K562 (cell line): ENCODE measurements around the gene CAVIN1. TPM values are rescaled to one million over a fixed set of nuclear protein-coding genes. Genes with fewer than 3 reads are reported as not detected.

Experiments used
- ATAC-seq: fragments of 200-7000 bp; cut with Tn5 transposase; 3 replicates; pipeline ENCODE4 v1.9.1; 2020; ENCODE audit warnings: moderate library complexity
- BruUV-seq: library from RNA; stranded (reverse); fragments of 400-500 nt; replicated peaks from 2 replicates; lab custom pipeline; 2021; lab: Mats Ljungman, UMichigan
- CTCF ChIA-PET: fragments of 300-600 bp; formaldehyde crosslinking; extraction: SDS; loops from one replicate; lab custom pipeline; 2021; ENCODE audit warnings: low intra/inter-chr PET ratio; lab: Yijun Ruan, JAX
- POLR2A ChIA-PET: fragments of 300-600, 350-650 bp; sonication (Branson Sonifier 250); formaldehyde crosslinking; extraction: SDS; loops from one replicate; lab custom pipeline; 2021; ENCODE audit warnings: antibody characterized with exemption, inconsistent platforms; lab: Yijun Ruan, JAX
- DNase-seq, 4 experiments: peaks; one replicate each; pipeline versions ENCODE4 v3.0.0 to v3.0.0-alpha.2; 2011 to 2018; ENCODE audit warnings: low spot score in 3 of 4, mixed read lengths in 3 of 4; ENCODE audit errors: extremely low read depth in 1 of 4
- FAIRE-seq: peaks from 2 replicates; lab custom pipeline; 2011; peaks lifted over from hg19 to GRCh38; lab: Jason Lieb, UNC
- H2AFZ ChIP-seq: 2 replicates; pipeline ENCODE4 v1.6.0; 2011; ENCODE audit warnings: low read depth, low read length, control low read depth, inconsistent platforms
- H3K27ac ChIP-seq: fragments of 200-600 bp; 3 replicates; pipeline ENCODE4 v1.8.0; 2011; ENCODE audit warnings: low read depth, mild to moderate bottlenecking, control low read depth, inconsistent platforms, low read length, moderate library complexity, mixed read lengths; ENCODE audit errors: extremely low read depth
- H3K27me3 ChIP-seq, 2 experiments: fragments of 300-600 bp in 1 of 2; 2 replicates in 1 of 2; 3 replicates in 1 of 2; pipeline versions ENCODE4 v1.6.0 to v1.8.0; 2011; ENCODE audit warnings: inconsistent platforms in 2 of 2, low read length in 2 of 2, mild to moderate bottlenecking in 1 of 2, mixed read lengths in 1 of 2, moderate library complexity in 1 of 2; ENCODE audit not compliant: control insufficient read depth in 2 of 2, insufficient read depth in 2 of 2
- H3K36me3 ChIP-seq: fragments of 300-600 bp; 3 replicates; pipeline ENCODE4 v1.8.0; 2011; ENCODE audit warnings: mild to moderate bottlenecking, low read length, inconsistent platforms; ENCODE audit not compliant: control insufficient read depth, insufficient read depth
- H3K4me1 ChIP-seq, 2 experiments: fragments of 200-600 bp in 1 of 2; replicated peaks in 1 of 2; 2 replicates in 1 of 2; 3 replicates in 1 of 2; pipeline versions ENCODE4 v1.5.1 to v1.8.0; 2011; ENCODE audit warnings: inconsistent platforms in 2 of 2, low read length in 2 of 2, mild to moderate bottlenecking in 1 of 2, mixed read lengths in 1 of 2, moderate library complexity in 1 of 2; ENCODE audit not compliant: control insufficient read depth in 2 of 2, insufficient read depth in 2 of 2
- H3K4me2 ChIP-seq: 2 replicates; pipeline ENCODE4 v1.6.1; 2011; ENCODE audit warnings: low read length, control low read depth, inconsistent platforms, mixed read lengths; ENCODE audit not compliant: insufficient read depth
- H3K4me3 ChIP-seq: fragments of 200-600 bp; sonication (generic), shearing (Covaris generic); 2 replicates; pipeline ENCODE4 v1.5.1; 2016; ENCODE audit warnings: control low read depth, inconsistent platforms
- H3K79me2 ChIP-seq: fragments of 200-600 bp; 3 replicates; pipeline ENCODE4 v1.8.0; 2011; ENCODE audit warnings: low read length, inconsistent platforms; ENCODE audit not compliant: control insufficient read depth, insufficient read depth
- H3K9ac ChIP-seq, 2 experiments: 2 replicates each; pipeline versions ENCODE4 v1.6.0 to v1.6.1; 2011; ENCODE audit warnings: low read depth in 2 of 2, low read length in 2 of 2, control low read depth in 1 of 2, inconsistent platforms in 1 of 2, mild to moderate bottlenecking in 1 of 2, mixed read lengths in 1 of 2; ENCODE audit not compliant: insufficient read depth in 1 of 2
- H3K9me1 ChIP-seq: one replicate; pipeline ENCODE4 v1.6.0; 2011; ENCODE audit warnings: inconsistent platforms, mild to moderate bottlenecking, low read length, moderate library complexity; ENCODE audit not compliant: control insufficient read depth, insufficient read depth
- H3K9me3 ChIP-seq: replicated peaks from 2 replicates; pipeline ENCODE4 v1.5.1; 2011; ENCODE audit warnings: low read depth, low read length, inconsistent platforms; ENCODE audit not compliant: control insufficient read depth, insufficient read depth
- H4K20me1 ChIP-seq: replicated peaks from 2 replicates; pipeline ENCODE4 v1.6.1; 2011; ENCODE audit warnings: low read length, inconsistent platforms, mixed read lengths; ENCODE audit not compliant: control insufficient read depth, insufficient read depth
- RFX5 ChIP-seq: IDR thresholded peaks from 2 replicates; pipeline ENCODE4 v1.6.1; 2011; ENCODE audit warnings: low read depth, mild to moderate bottlenecking, improper control_type of control experiment, low read length
- TAF15 ChIP-seq: fragments of 200-400 bp; formaldehyde crosslinking; IDR thresholded peaks from 2 replicates; pipeline ENCODE4 v1.6.1; 2017; ENCODE audit warnings: mild to moderate bottlenecking, low read depth, low read length, moderate library complexity
- ZFX ChIP-seq: sonication (generic); formaldehyde crosslinking; IDR thresholded peaks from 2 replicates; pipeline ENCODE4 v1.8.0; 2022; ENCODE audit warnings: mild to moderate bottlenecking, missing genetic modification reagents, moderate library complexity
- ZNF586 ChIP-seq: fragments of 450-650 bp; formaldehyde crosslinking; conservative IDR thresholded peaks from 2 replicates; pipeline ENCODE4 v1.4.0; 2020; ENCODE audit warnings: mild to moderate bottlenecking, moderate library complexity
- WGBS: fragments of 100-300 bp; shearing (Covaris generic); methylation state at CpG from one replicate; pipeline ENCODE4 v1.1.6; 2016; ENCODE audit warnings: low coverage, mixed read lengths; ENCODE audit not compliant: insufficient coverage; ENCODE audit errors: missing lambda C conversion rate; 5-methylcytosine and 5-hydroxymethylcytosine counted together
- in situ Hi-C: fragments of 300-500 bp; cut with MboI; formaldehyde crosslinking; loops from 4 replicates; pipeline ENCODE4 v1.15.0; 2018; ENCODE audit warnings: inconsistent platforms, mixed read lengths
- intact Hi-C: fragments of 100-400 bp; cut with micrococcal nuclease; formaldehyde crosslinking; loops from 2 replicates; pipeline ENCODE4 v1.14.2; 2022
- polyA plus RNA-seq, 8 experiments: library from polyadenylated mRNA; depleted of rRNA in 4 of 8; stranded (reverse) in 5 of 8; unstranded in 3 of 8; fragments of >200 nt; fragmentation: Nextera tagmentation in 2 of 8; fragmentation: Illumina TruSeq in 1 of 8; extraction: Ambion mirVana in 2 of 8; extraction: Trizol in 1 of 8; gene quantifications; 2 replicates each; pipeline versions ENCODE4 v1.2.1 to v1.2.3, GENCODE V29; 2011 to 2014; ENCODE audit warnings: inconsistent platforms in 1 of 8, missing spikeins in 1 of 8
- total RNA-seq, 7 experiments: library from RNA; depleted of rRNA in 6 of 7; stranded (reverse); fragments of >200 nt in 6 of 7; fragmentation: Illumina TruSeq in 2 of 7; extraction: Trizol in 2 of 7; gene quantifications; 2 replicates each; pipeline versions ENCODE4 v1.2.1 to v1.2.3, GENCODE V29; 2011 to 2021; ENCODE audit warnings: low replicate concordance in 1 of 7
- TF ChIP-seq, protein P1 (sequence below): fragments of 250-450 bp; sonication (Bioruptor Pico); IDR thresholded peaks from 2 replicates; pipeline ENCODE4 v1.8.0; 2022; ENCODE audit warnings: inconsistent platforms, mild to moderate bottlenecking, moderate library complexity, borderline replicate concordance
- TF ChIP-seq, protein P2 (sequence below): sonication (generic); formaldehyde crosslinking; IDR thresholded peaks from 2 replicates; pipeline ENCODE4 v1.8.1; 2023; ENCODE audit warnings: mild to moderate bottlenecking, missing genetic modification reagents
- TF ChIP-seq, protein P3 (sequence below): sonication (generic); formaldehyde crosslinking; IDR thresholded peaks from 2 replicates; pipeline ENCODE4 v1.8.0; 2023; ENCODE audit warnings: mild to moderate bottlenecking, missing genetic modification reagents
- TF ChIP-seq, protein P4 (sequence below): fragments of 250-450 bp; sonication (Bioruptor Pico); IDR thresholded peaks from 2 replicates; pipeline ENCODE4 v1.8.0; 2022; ENCODE audit warnings: moderate library complexity, mild to moderate bottlenecking, inconsistent platforms

The CAVIN1 gene
- total and polyA plus RNA-seq, 9 of the 15 experiments (the other 6 are each of a cell fraction or from before 2014, with no cell fraction given), result 6.8 to 162 (median 74.5) TPM

DNA sequence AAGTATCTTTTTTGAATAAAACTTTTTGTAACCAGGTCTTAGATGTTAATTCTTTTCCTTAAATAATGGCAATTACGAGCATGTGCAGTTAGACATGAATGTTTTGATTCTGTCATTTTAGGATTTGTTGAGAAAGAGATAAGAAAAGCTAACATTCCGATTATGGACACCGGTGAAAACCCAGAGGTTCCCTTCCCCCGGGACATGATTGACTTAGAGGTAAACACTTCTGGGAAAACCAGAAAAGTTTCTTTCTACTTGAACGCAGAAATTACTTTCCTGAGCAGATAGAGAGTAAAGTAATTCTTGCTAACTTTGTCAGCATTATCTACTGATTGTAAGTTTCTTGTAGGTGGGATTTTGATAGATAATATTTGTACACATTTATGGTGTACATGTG lies 44.8 kb upstream of the CAVIN1 start:
- Histone ChIP-seq H3K4me1 (no peaks in the 10 kb centered on the region; a peak in 1 of 5 replicates), H3K36me3 (peaks cover 85% of the 10 kb centered on the region), H3K9ac (no peak overlapping the region), H4K20me1 (no peaks in the 10 kb centered on the region), H3K4me2 (no peak overlapping the region), H3K9me1 (no peaks in the 10 kb centered on the region), H3K79me2 (peaks cover 27% of the 10 kb centered on the region), H3K27ac (no peak overlapping the region), H3K27me3 (no peaks in the 10 kb centered on the region), H2AFZ (no peak overlapping the region), H3K4me3 (no peak overlapping the region), H3K9me3 (no peaks in the 10 kb centered on the region)
- intact Hi-C loops (no loop called here), in situ Hi-C loops (no loop called here)
- BruUV-seq, result no TSS peak
- no peak for DNase-seq
- no peak for FAIRE-seq
- no peak for ATAC-seq
- no peak for TF ChIP-seq TAF15
- TF ChIP-seq ZNF586 (CRISPR knock-in tag), result no peak
- whole genome bisulfite sequencing, result 67% methylated on average over 5 of the region's 5 CpGs
- ChIA-PET POLR2A (interaction anchor here (0.7 to 1.6 kb wide), 3 partner anchors 9 to 51 kb away, joined by 3 to 4 read pairs (median 3); no protein-coding TSS in a partner anchor), CTCF (no interaction called here)

DNA sequence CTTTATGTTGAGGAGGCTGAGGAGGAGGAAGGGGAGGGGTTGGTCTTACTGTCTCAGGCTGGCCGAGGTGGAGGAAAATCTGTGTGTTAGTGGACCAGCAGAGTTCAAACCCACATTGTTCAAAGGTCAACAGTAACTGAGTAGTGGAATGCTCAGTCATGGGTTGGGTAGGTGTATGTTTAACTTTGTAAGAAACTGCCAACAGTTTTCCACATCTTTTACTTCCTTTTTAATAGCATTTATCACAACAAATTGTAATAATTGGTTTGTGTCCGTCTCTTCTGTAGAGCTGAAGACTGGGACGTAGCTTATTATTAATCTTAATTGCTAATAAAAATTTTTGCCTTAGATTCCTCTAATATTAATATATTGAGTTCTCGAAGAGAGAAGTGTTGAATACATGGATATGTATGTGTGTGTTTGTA lies 40.9 kb upstream of the CAVIN1 start:
- ATAC-seq, result no peak
- in situ Hi-C loops, result no loop called here
- Histone ChIP-seq H3K27me3 (no peaks in the 10 kb centered on the region), H4K20me1 (peaks cover 18% of the 10 kb centered on the region), H3K27ac (no peak overlapping the region), H3K9me3 (no peaks in the 10 kb centered on the region), H3K4me1 (peaks cover 4 to 9% of the 10 kb centered on the region in 2 experiments; a peak in 3 of 5 replicates), H3K4me3 (no peak overlapping the region), H3K4me2 (no peak overlapping the region), H3K9ac (no peak overlapping the region), H3K79me2 (peaks cover 63% of the 10 kb centered on the region), H2AFZ (no peak overlapping the region), H3K9me1 (no peaks in the 10 kb centered on the region), H3K36me3 (peaks cover 82% of the 10 kb centered on the region)
- FAIRE-seq, result no peak
- no TSS peak for BruUV-seq
- CTCF ChIA-PET, result no interaction called here
- intact Hi-C loops, result no loop called here
- POLR2A ChIA-PET, result interaction anchor here (2.6 kb wide), 1 partner anchor 11 kb away, joined by 10 read pairs; no protein-coding TSS in a partner anchor
- WGBS, result 76% methylated on average over 4 of the region's 4 CpGs
- no peak for DNase-seq
- TF ChIP-seq RFX5 (no peak), ZFX (CRISPR knock-in tag) (no peak)
- TF ChIP-seq, protein P1, sequence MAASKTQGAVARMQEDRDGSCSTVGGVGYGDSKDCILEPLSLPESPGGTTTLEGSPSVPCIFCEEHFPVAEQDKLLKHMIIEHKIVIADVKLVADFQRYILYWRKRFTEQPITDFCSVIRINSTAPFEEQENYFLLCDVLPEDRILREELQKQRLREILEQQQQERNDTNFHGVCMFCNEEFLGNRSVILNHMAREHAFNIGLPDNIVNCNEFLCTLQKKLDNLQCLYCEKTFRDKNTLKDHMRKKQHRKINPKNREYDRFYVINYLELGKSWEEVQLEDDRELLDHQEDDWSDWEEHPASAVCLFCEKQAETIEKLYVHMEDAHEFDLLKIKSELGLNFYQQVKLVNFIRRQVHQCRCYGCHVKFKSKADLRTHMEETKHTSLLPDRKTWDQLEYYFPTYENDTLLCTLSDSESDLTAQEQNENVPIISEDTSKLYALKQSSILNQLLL (CRISPR knock-in tag), result peak; percentile 25; the same call in 1 of the 2 replicates
- TF ChIP-seq, protein P2, sequence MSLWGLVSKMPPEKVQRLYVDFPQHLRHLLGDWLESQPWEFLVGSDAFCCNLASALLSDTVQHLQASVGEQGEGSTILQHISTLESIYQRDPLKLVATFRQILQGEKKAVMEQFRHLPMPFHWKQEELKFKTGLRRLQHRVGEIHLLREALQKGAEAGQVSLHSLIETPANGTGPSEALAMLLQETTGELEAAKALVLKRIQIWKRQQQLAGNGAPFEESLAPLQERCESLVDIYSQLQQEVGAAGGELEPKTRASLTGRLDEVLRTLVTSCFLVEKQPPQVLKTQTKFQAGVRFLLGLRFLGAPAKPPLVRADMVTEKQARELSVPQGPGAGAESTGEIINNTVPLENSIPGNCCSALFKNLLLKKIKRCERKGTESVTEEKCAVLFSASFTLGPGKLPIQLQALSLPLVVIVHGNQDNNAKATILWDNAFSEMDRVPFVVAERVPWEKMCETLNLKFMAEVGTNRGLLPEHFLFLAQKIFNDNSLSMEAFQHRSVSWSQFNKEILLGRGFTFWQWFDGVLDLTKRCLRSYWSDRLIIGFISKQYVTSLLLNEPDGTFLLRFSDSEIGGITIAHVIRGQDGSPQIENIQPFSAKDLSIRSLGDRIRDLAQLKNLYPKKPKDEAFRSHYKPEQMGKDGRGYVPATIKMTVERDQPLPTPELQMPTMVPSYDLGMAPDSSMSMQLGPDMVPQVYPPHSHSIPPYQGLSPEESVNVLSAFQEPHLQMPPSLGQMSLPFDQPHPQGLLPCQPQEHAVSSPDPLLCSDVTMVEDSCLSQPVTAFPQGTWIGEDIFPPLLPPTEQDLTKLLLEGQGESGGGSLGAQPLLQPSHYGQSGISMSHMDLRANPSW, result no peak
- TF ChIP-seq, protein P3, sequence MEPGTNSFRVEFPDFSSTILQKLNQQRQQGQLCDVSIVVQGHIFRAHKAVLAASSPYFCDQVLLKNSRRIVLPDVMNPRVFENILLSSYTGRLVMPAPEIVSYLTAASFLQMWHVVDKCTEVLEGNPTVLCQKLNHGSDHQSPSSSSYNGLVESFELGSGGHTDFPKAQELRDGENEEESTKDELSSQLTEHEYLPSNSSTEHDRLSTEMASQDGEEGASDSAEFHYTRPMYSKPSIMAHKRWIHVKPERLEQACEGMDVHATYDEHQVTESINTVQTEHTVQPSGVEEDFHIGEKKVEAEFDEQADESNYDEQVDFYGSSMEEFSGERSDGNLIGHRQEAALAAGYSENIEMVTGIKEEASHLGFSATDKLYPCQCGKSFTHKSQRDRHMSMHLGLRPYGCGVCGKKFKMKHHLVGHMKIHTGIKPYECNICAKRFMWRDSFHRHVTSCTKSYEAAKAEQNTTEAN (CRISPR knock-in tag), result no peak
- TF ChIP-seq, protein P4, sequence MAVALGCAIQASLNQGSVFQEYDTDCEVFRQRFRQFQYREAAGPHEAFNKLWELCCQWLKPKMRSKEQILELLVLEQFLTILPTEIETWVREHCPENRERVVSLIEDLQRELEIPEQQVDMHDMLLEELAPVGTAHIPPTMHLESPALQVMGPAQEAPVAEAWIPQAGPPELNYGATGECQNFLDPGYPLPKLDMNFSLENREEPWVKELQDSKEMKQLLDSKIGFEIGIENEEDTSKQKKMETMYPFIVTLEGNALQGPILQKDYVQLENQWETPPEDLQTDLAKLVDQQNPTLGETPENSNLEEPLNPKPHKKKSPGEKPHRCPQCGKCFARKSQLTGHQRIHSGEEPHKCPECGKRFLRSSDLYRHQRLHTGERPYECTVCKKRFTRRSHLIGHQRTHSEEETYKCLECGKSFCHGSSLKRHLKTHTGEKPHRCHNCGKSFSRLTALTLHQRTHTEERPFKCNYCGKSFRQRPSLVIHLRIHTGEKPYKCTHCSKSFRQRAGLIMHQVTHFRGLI (CRISPR knock-in tag), result 0 out of 2 replicates have a peak, but pooled peaks have one; percentile 32
